GM20000 (cell line): ENCODE data around the gene PGBD5.

Experiments used
- DNase-seq: peaks from one replicate; pipeline ENCODE4 v3.0.0; 2012; ENCODE audit warnings: low spot score
- CTCF ChIP-seq: IDR thresholded peaks from 2 replicates; pipeline ENCODE4 v1.5.1; 2012; ENCODE audit warnings: mild to moderate bottlenecking, control low read depth; ENCODE audit errors: extremely low read depth, missing control alignments

PGBD5 gene

GRCh38 chr1:230322421-230322756 is 103.7 kb downstream of the PGBD5 start:
- DNase-seq: no peak
- TF ChIP-seq CTCF: no peak

- DNase-seq: no peak
These were observed 104.3 kb downstream of the PGBD5 start for GRCh38 chr1:230321741-230322420.

GRCh38 chr1:230321341-230321740 is 104.8 kb downstream of the PGBD5 start:
- DNase-seq: no peak
- TF ChIP-seq CTCF: no peak

More at GRCh38 chr1:230321741-230322420, 104.3 kb downstream of the PGBD5 start:
- TF ChIP-seq CTCF: no peak

- no peak for TF ChIP-seq CTCF
- no peak for DNase-seq
These were observed 105.3 kb downstream of the PGBD5 start for GRCh38 chr1:230320804-230321203.

- no peak for TF ChIP-seq CTCF
These were observed 107.0 kb downstream of the PGBD5 start for GRCh38 chr1:230319014-230319747.

GRCh38 chr1:230317823-230318819 is 108.0 kb downstream of the PGBD5 start:
- no peak for TF ChIP-seq CTCF
- no peak for DNase-seq

More at GRCh38 chr1:230319014-230319747, 107.0 kb downstream of the PGBD5 start:
- no peak for DNase-seq
